Stimulated activated CD8-positive, alpha-beta memory T cell treated with anti-CD3 and anti-CD28 coated beads, Interleukin-15, amount 100 ng/mL, for 24 hours (primary cell): Measurements from ENCODE around the gene TMEM121B.

Experiments
- DNase-seq: peaks from one replicate; pipeline ENCODE4 v3.0.0-alpha.2; 2020; ENCODE audit warnings: low read depth

TMEM121B gene

GRCh38 chr22:17138513-17138912 is 17.4 kb upstream of the TMEM121B start:
- no peak for DNase-seq

GRCh38 chr22:17137861-17138425 is 16.8 kb upstream of the TMEM121B start:
- DNase-seq, result no peak

GRCh38 chr22:17137170-17137569 is 16.0 kb upstream of the TMEM121B start:
- DNase-seq, result no peak

- DNase-seq, result no peak
These were observed 14.1 kb upstream of the TMEM121B start for GRCh38 chr22:17135153-17135760.

GRCh38 chr22:17133137-17133536 is 12.0 kb upstream of the TMEM121B start:
- DNase-seq, result no peak

- DNase-seq, result no peak
These were observed 11.0 kb upstream of the TMEM121B start for GRCh38 chr22:17132112-17132511.

GRCh38 chr22:17131686-17132085 is 10.5 kb upstream of the TMEM121B start:
- no peak for DNase-seq

GRCh38 chr22:17130199-17130598 is 9.0 kb upstream of the TMEM121B start:
- DNase-seq, result no peak

- DNase-seq, result no peak
These were observed 388 bp downstream of the TMEM121B start for GRCh38 chr22:17120711-17121232.

GRCh38 chr22:17120281-17120680 is 879 bp downstream of the TMEM121B start:
- no peak for DNase-seq

GRCh38 chr22:17119481-17120202 is 1.5 kb downstream of the TMEM121B start:
- no peak for DNase-seq

- no peak for DNase-seq
These were observed 2.8 kb downstream of the TMEM121B start for GRCh38 chr22:17118342-17118741.

- DNase-seq, result no peak
These were observed 3.3 kb downstream of the TMEM121B start for GRCh38 chr22:17117890-17118289.

GRCh38 chr22:17117400-17117799 is 3.8 kb downstream of the TMEM121B start:
- DNase-seq, result no peak

GRCh38 chr22:17116572-17117330 is 4.4 kb downstream of the TMEM121B start:
- DNase-seq, result no peak

GRCh38 chr22:17115945-17116565 is 5.1 kb downstream of the TMEM121B start:
- DNase-seq, result no peak

GRCh38 chr22:17115236-17115635 is 5.9 kb downstream of the TMEM121B start:
- DNase-seq, result no peak

- no peak for DNase-seq
These were observed 6.3 kb downstream of the TMEM121B start for GRCh38 chr22:17114898-17115235.

- no peak for DNase-seq
These were observed 6.8 kb downstream of the TMEM121B start for GRCh38 chr22:17114173-17114897.

- no peak for DNase-seq
These were observed 7.6 kb downstream of the TMEM121B start for GRCh38 chr22:17113600-17113999.

- DNase-seq, result no peak
These were observed 8.6 kb downstream of the TMEM121B start for GRCh38 chr22:17112491-17113042.
